Measurements from ENCODE around the gene MSMO1. TPM values are rescaled to one million over a fixed set of nuclear protein-coding genes. Genes with fewer than 3 reads are reported as not detected.

MSMO1 gene
- total RNA-seq, 1 donor from 2014 or later, result 93.5 TPM

- DNase-seq (ENCODE audit: low spot score) (no peak), ATAC-seq (no peak)
Measured at GRCh38 chr4:165386328-165386727, 58.9 kb downstream of the MSMO1 start.

- DNase-seq (ENCODE audit: low spot score) (no peak), ATAC-seq (no peak)
Measured at GRCh38 chr4:165388756-165389155, 61.3 kb downstream of the MSMO1 start.

Other genes starting within 250 kb of the MSMO1 start
- 26.5 TPM for gene TMEM192, start 214.8 kb upstream of the MSMO1 start, total RNA-seq
- 23.0 TPM for gene KLHL2, start 120.1 kb upstream of the MSMO1 start, total RNA-seq
- gene CPE, start 51.3 kb downstream of the MSMO1 start, total RNA-seq, result 15.9 TPM

All from left lobe of liver (tissue), 2 donors.